SK-N-SH treated with all-trans-retinoic acid at 6 μM for 48 hours (cell line): Measurements from ENCODE around the gene FBXW11.

ENCODE experiments used
- ATAC-seq: fragments of 200-7000 bp; cut with Tn5 transposase; 3 replicates; pipeline ENCODE4 v1.9.1; 2020; ENCODE audit warnings: mild to moderate bottlenecking, moderate library complexity
- ARNTL ChIP-seq: fragments of 450-650 bp; formaldehyde crosslinking; IDR thresholded peaks from 2 replicates; pipeline ENCODE4 v1.5.0; 2020; ENCODE audit warnings: low read depth, mild to moderate bottlenecking, moderate library complexity, borderline replicate concordance
- BACH2 ChIP-seq: fragments of 250-450 bp; sonication (Bioruptor Pico); IDR thresholded peaks from 2 replicates; pipeline ENCODE4 v1.9.0; 2021; ENCODE audit warnings: mild to moderate bottlenecking, borderline replicate concordance
- CREB5 ChIP-seq: fragments of 250-450 bp; sonication (Bioruptor Pico); IDR thresholded peaks from 2 replicates; pipeline ENCODE4 v1.5.1; 2020; ENCODE audit warnings: low read depth, mild to moderate bottlenecking, moderate library complexity
- CSRNP3 ChIP-seq: fragments of 250-450 bp; sonication (Bioruptor Pico); IDR thresholded peaks from 2 replicates; pipeline ENCODE4 v1.5.1; 2021; ENCODE audit warnings: mild to moderate bottlenecking, moderate library complexity
- ESRRG ChIP-seq: fragments of 250-450 bp; sonication (Bioruptor Pico); IDR thresholded peaks from 2 replicates; pipeline ENCODE4 v1.6.1; 2021; ENCODE audit warnings: mild to moderate bottlenecking
- GLIS3 ChIP-seq: fragments of 250-450 bp; sonication (Bioruptor Pico); IDR thresholded peaks from 2 replicates; pipeline ENCODE4 v1.5.0; 2020; ENCODE audit warnings: mild to moderate bottlenecking, moderate library complexity
- ISL1 ChIP-seq: fragments of 250-450 bp; sonication (Bioruptor Pico); IDR thresholded peaks from 2 replicates; pipeline ENCODE4 v2.1.2; 2022; ENCODE audit warnings: mild to moderate bottlenecking, moderate library complexity
- OSR1 ChIP-seq: fragments of 250-450 bp; sonication (Bioruptor Pico); IDR thresholded peaks from 2 replicates; pipeline ENCODE4 v1.8.0; 2022; ENCODE audit warnings: moderate library complexity, mild to moderate bottlenecking, inconsistent platforms
- PATZ1 ChIP-seq: fragments of 250-450 bp; sonication (Bioruptor Pico); IDR thresholded peaks from 2 replicates; pipeline ENCODE4 v1.8.0; 2020; ENCODE audit warnings: mild to moderate bottlenecking, moderate library complexity, borderline replicate concordance
- POU6F1 ChIP-seq: fragments of 250-450 bp; sonication (Bioruptor Pico); IDR thresholded peaks from 2 replicates; pipeline ENCODE4 v1.8.0; 2021; ENCODE audit warnings: low read depth, mild to moderate bottlenecking, moderate library complexity, borderline replicate concordance
- PPARA ChIP-seq: fragments of 250-450 bp; sonication (Bioruptor Pico); IDR thresholded peaks from 2 replicates; pipeline ENCODE4 v1.5.0; 2020; ENCODE audit warnings: mild to moderate bottlenecking, borderline replicate concordance
- SNAI2 ChIP-seq: fragments of 250-450 bp; sonication (Bioruptor Pico); IDR thresholded peaks from 2 replicates; pipeline ENCODE4 v1.5.0; 2020; ENCODE audit warnings: mild to moderate bottlenecking, moderate library complexity
- TCF4 ChIP-seq: fragments of 250-450 bp; sonication (Bioruptor Pico); IDR thresholded peaks from 2 replicates; pipeline ENCODE4 v1.8.0; 2021; ENCODE audit warnings: mild to moderate bottlenecking, moderate library complexity, borderline replicate concordance
- TOX ChIP-seq: fragments of 250-450 bp; sonication (Bioruptor Pico); IDR thresholded peaks from 2 replicates; pipeline ENCODE4 v1.8.0; 2021; ENCODE audit warnings: mild to moderate bottlenecking, moderate library complexity, borderline replicate concordance
- TSHZ2 ChIP-seq: fragments of 250-450 bp; sonication (Bioruptor Pico); IDR thresholded peaks from 2 replicates; pipeline ENCODE4 v1.5.0; 2020; ENCODE audit warnings: mild to moderate bottlenecking, moderate library complexity
- ZC3H10 ChIP-seq: fragments of 250-450 bp; sonication (Bioruptor Pico); IDR thresholded peaks from 2 replicates; pipeline ENCODE4 v1.5.1; 2021; ENCODE audit warnings: mild to moderate bottlenecking, moderate library complexity
- ZFP3 ChIP-seq: fragments of 250-450 bp; sonication (Bioruptor Pico); IDR thresholded peaks from 2 replicates; pipeline ENCODE4 v1.5.0; 2020; ENCODE audit warnings: mild to moderate bottlenecking, moderate library complexity
- ZFP30 ChIP-seq: fragments of 450-650 bp; formaldehyde crosslinking; IDR thresholded peaks from 2 replicates; pipeline ENCODE4 v1.5.0; 2022; ENCODE audit warnings: mild to moderate bottlenecking, moderate library complexity
- ZNF565 ChIP-seq: fragments of 450-650 bp; formaldehyde crosslinking; conservative IDR thresholded peaks from 2 replicates; pipeline ENCODE4 v1.5.0; 2020; ENCODE audit warnings: low read depth, mild to moderate bottlenecking, moderate library complexity
- ZNF70 ChIP-seq: fragments of 450-650 bp; formaldehyde crosslinking; IDR thresholded peaks from 2 replicates; pipeline ENCODE4 v1.5.0; 2020; ENCODE audit warnings: mild to moderate bottlenecking, moderate library complexity
- ZNF8 ChIP-seq: fragments of 450-650 bp; formaldehyde crosslinking; IDR thresholded peaks from 2 replicates; pipeline ENCODE4 v1.5.0; 2020; ENCODE audit warnings: mild to moderate bottlenecking, moderate library complexity

The FBXW11 gene

GRCh38 chr5:171865471-171865870 lies 141.0 kb downstream of the FBXW11 start:
- no peak for ATAC-seq
- TF ChIP-seq GLIS3 = no peak
- TF ChIP-seq POU6F1 (CRISPR knock-in tag) = no peak
- TF ChIP-seq TOX (CRISPR knock-in tag) = no peak
- no peak for TF ChIP-seq ZNF565
- no peak for TF ChIP-seq ZC3H10 (CRISPR knock-in tag)
- no peak for TF ChIP-seq ZFP3 (CRISPR knock-in tag)
- no peak for TF ChIP-seq CREB5 (CRISPR knock-in tag)
- no peak for TF ChIP-seq ZNF8 (CRISPR knock-in tag)
- TF ChIP-seq PPARA = no peak
- TF ChIP-seq ISL1 (CRISPR knock-in tag) = no peak
- TF ChIP-seq BACH2 (CRISPR knock-in tag) = no peak
- no peak for TF ChIP-seq ARNTL (CRISPR knock-in tag)
- TF ChIP-seq ESRRG (CRISPR knock-in tag) = no peak
- no peak for TF ChIP-seq CSRNP3 (CRISPR knock-in tag)
- TF ChIP-seq TCF4 (CRISPR knock-in tag) = no peak
- no peak for TF ChIP-seq ZNF70 (CRISPR knock-in tag)
- TF ChIP-seq SNAI2 (CRISPR knock-in tag) = no peak
- TF ChIP-seq PATZ1 (CRISPR knock-in tag) = no peak
- no peak for TF ChIP-seq TSHZ2 (CRISPR knock-in tag)

GRCh38 chr5:171863935-171864334 lies 142.5 kb downstream of the FBXW11 start:
- TF ChIP-seq ZC3H10 (CRISPR knock-in tag) (no peak), ZNF8 (CRISPR knock-in tag) (no peak), ARNTL (CRISPR knock-in tag) (no peak), OSR1 (CRISPR knock-in tag) (no peak), ZFP30 (no peak), ZNF565 (no peak), TOX (CRISPR knock-in tag) (no peak), PPARA (no peak), CREB5 (CRISPR knock-in tag) (no peak)
- ATAC-seq = no peak; the same call in 2 of the 3 replicates
